Measurements from ENCODE around the gene PLA2G7. TPM values are rescaled to one million over a fixed set of nuclear protein-coding genes. Genes with fewer than 3 reads are reported as not detected.
A peak's percentile ranks its signal among the peaks of the same experiment; 100 is the strongest.
"Not testable (repeated sequence)": the region's sequence is repeated elsewhere in the genome, so short reads cannot be mapped to it uniquely, and the experiment has no call there.

The PLA2G7 gene
- total RNA-seq, 1 experiment from 2014 or later = not detected

DNA sequence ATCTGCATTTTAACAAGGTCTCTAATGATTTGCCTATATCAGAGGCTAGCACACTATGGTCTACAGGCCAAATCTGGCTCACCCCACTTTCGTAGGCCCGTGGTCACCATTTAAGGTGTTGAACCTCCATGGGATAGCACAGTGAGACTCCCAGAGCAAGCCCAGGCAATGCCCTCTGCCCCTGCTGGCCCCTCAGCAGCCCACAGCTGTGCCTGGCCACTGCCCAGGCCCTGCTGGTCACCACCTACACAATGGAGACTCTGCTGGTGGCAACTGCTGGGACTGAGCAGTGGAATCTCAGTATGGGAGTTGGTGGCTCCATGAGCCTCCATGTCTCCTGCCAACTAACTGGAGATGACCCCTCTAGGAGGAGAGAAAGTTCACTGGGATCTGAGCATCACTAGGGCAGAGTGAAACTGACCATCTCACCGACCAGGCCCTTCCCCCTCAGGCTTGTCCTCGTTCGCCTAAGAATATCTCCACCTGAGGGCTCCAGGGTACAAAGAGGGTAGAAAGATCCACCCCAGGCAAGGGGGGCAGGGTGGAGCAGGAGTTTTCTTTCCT is 13.8 kb upstream of the PLA2G7 start:
- DNase-seq (ENCODE audit: low spot score) = no peak

DNA sequence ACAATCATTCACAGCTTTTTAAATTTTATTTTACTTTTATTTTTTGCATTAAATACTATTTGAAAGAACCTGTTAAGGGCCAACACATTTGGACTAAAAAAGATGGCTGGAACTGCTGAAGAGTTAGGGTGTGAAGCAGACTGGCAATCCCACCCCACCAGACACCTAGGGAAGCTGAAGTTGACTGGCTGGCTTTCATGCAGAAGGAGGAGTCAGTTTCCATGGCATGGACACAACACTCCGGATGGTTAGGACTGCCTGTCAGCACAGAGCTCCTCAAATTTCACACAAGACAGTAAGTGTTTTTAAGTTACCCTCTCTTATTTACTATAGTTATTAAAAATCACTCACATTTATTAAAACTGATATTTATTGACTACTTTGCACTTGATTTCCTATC is 11.5 kb upstream of the PLA2G7 start, which contains the start of gene ANKRD66:
TSS of gene ANKRD66 (plus strand) at position 238 of the 400 bp plus-strand sequence. CDS start 5,016 bp downstream, outside the sequence.
- no peak for DNase-seq (ENCODE audit: low spot score)

DNA sequence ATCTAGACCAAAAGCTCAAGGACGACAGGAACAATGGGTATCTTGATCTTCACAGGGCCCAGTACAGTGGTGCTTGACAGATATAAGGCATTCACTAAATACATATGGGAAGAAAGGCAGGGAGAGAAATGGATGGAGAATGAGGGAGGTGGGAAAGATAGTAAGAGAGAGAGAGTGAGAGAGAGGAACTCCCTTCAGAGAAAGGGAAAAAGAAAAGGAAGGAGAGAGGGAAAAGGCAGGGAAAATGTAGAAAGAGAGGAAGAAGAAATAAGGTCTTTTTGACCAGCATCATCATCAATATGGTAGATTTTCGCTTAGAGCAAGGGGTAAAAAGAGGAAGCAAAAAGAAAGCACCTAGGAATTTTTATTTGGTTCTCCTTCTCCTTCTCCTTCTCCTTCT is 10.8 kb upstream of the PLA2G7 start:
- no peak for DNase-seq (ENCODE audit: low spot score)

DNA sequence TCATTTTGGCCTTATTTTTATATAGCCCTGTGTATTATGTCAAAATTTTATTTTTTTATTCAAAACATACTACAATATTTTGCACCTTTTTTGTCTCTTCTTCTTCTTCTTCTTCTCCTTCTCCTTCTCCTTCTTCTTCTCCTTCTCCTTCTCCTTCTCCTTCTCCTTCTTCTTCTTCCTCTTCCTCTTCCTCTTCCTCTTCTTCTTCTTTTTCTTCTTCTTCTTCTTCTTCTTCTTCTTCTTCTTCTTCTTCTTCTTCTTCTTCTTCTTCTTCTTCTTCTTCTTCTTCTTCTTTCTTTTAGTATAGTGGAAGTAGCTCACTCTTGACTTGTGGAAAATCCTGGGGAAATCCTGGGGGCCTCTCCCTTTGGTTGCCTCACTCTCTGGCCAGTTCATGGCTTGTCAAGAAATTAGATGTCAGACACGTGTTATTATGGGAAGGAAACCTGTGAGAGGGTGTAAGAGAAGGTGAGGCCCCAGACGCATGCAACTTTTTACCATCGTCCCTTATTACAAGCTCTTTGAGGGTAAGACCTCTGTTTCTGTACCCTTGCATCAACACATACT is 9.1 kb upstream of the PLA2G7 start:
- DNase-seq (ENCODE audit: low spot score) = not testable (repeated sequence)

DNA sequence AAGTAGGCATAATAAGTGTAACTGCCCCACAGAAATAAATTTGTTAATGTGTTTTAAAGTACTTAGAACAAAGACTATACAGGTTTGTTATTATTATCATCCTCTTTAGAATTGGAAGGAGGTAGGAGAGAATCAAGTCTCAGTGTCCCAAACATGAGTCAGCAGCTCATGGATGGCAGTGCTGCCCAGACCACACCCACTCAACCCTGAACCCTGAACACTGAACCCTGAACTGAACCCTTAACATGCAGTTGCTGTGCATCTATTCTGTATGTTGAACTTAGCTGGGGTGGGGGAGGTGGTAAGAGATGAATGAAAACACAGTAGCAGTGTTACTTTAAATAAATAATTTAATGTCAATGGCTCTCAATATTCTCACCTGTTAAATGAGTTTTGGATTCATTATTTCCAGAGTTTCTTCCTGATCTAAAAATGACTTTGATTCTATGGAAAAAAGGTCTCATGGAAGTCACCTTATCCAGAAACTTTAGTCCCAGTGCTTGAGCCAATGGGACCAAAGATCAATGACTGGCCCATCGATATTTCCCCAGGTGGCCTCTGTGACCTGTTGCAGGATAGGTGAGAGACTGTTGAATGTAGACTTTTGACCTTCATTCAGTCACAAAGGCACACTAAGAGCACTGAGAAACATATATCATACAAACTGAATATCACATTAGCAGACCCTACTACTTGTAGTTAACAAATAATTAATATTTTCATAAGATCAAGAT is 8.4 kb upstream of the PLA2G7 start:
- DNase-seq (ENCODE audit: low spot score) = no peak

DNA sequence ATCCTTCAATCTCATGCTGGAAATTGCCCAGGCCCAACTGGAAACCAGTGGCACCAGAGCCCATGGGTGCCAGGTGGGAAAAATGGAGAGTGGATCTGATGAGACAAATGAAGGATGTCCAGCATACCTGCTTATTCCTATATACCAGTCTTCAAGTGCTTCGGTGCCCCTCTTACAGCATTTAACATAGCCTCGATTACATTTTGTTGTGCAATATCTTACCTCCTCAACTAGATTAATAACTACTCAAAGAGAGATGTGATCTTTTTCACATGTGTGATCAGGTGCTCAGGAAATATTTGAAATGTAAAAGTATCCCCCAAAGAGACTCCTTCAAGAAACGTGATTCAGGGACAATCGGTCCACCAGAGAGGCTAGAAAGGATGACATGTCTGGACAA is 6.7 kb upstream of the PLA2G7 start:
- no peak for DNase-seq (ENCODE audit: low spot score)

DNA sequence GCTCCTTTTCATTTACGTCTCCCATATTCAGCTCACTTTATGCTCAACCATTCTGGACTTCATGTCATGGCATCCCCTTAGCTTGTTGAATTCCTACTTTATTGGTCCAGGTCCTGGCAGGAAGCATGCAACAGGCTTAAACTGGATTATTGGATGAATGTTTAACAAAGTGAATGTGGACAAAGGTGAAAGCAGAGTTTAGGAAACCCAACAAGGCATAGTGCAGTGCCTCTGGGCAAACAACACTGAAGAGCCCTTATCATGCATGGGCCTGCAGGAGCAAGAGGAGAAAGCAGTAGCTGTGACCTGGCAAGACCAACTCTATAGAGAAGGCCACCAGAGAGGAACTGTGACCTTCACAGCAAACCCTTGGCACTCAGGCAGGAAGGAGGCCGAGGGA is 6.3 kb upstream of the PLA2G7 start:
- no peak for DNase-seq (ENCODE audit: low spot score)

DNA sequence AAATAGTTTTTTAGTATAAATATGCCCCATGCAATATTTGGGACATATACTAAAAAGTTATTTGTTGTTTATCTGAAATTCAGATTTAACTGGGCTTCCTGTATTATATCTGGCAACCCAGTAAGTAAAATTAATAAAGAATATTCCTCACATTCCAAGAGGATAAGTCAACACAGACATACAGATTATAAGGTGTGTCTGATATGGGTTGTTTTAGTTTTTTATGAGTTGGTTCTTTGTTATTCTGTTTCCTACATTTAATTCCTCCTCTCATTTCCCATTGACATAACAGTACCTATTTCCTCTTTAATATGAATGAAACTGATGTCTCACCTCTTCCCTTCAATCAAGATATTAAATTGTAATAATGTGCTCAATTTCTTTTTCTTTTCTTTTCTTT is 1.7 kb upstream of the PLA2G7 start:
- DNase-seq (ENCODE audit: low spot score) = no peak

DNA sequence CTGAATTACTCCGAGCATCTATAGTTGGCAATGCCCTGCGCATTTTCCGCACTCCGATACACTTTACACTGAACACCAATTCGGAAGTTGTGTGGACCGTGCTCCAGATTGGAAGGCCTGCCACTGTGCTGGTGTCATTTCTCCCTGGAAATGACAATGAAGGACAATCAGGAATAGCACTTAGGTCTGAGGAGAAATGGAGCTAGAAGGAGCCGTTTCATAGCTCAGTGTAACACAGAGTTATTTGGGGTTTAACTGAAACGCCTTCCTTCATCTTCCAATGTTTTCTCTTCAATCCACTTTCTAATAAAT is 501 bp upstream of the PLA2G7 start:
- DNase-seq (ENCODE audit: low spot score) = no peak

DNA sequence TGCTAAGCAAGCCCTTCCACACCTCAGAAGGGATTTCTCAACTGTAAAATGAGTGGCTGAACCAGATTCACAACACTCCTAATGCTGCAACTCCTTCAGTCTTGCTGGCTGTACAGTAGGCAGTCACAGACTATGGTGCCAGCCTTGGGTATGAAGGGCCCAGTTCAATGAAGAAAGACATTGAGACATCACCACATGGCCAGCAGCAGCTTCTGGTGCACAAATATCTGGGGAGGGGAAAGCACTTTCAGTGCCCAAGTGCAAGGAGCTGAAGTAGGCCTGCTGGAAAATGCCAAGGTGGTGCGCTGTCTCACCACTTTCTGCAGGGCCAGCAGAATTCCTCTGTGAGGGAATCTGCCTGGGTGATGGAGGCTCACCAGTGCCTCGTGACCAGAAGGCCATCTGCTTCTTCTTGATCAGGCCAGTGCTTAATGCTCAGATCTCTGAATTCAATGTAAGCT is 1.8 kb downstream of the PLA2G7 start:
- no peak for DNase-seq (ENCODE audit: low spot score)

DNA sequence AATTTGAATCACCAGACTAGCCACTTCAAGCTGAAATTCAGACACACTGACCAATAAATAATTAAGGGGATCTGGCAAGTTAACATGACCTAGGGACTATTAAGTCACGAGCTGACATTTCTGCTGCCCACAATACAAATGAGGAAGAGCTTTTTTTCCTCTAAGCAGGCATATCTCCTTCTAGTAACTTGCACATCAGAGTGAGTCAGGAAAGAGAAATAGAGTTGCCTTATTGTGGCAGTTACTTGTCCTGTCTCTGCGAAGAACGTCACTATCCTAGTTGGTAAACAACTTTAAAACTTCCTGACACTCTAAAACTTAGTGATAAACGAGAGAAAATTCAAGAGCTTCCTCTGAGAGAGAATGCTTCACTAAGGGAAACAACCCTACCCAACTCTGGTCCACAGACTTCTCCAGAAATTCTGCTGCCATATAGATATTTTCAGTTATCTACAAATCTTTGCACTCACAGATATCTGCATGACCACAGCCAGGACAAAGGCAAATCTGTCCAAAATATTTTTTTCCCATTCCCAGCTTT is 4.2 kb downstream of the PLA2G7 start:
- DNase-seq (ENCODE audit: low spot score) = no peak

DNA sequence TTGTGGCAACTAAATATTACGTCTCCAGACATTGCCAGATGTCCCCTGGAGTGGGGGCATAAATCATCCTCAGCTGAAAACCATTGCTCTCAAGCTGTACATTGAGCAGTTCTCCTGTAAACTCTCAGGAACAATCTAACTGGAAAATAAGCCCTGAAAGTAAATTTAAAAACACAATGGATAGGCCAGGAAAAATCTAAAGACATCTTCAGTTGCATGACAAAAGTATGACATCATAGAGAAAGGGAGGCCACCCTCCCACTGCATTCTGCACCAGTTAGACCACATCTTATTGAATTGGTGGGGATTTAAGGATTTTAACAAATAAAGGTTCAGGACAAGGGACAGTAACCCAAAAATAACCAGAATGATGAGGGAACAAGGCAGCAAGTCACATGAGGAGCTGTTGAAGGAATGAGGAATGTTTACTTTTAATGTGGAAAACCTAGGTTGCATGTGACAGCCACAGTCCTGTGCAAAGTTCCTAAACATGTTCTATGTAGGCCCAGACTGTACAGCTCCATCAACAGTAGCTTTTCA is 5.3 kb downstream of the PLA2G7 start:
- no peak for DNase-seq (ENCODE audit: low spot score)

DNA sequence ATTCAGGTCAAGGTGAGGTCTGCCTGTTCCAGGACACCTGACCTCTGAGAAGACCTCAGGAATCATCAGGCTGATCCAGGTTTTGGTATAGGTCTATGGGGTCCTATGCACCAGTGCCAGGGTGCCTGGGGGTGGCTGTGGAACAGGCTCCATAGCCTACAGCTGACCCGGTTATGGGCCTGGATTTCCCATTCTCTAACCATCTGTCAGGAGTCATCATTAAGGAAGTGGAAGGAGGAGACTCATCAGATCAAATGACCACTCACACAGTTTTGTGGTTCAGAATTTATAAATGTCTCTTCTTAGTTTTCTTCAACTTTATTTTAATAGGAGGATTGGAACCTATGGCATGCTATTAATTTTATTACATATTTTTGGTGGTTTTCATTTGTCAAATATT is 14.8 kb downstream of the PLA2G7 start:
- DNase-seq (ENCODE audit: low spot score) = no peak

DNA sequence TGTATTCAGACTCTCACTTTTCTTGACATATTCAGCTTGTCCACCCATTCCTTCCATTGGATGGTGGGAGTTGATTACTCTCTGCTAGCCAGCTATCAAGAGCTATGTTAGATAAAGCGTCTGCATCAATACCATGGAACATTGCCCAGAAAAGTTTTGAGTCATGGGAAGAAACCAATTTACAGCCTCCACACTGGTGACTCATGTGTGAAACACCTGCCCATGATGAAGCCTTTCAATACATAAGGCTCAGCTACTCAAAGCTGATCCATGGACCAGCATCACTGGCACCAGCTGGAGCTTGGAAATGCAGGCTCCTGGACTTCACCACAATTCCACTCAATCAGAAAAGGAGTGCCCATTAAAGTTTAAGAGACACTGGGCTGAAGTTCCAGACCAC is 16.1 kb downstream of the PLA2G7 start:
- DNase-seq (ENCODE audit: low spot score) = peak; percentile 14

DNA sequence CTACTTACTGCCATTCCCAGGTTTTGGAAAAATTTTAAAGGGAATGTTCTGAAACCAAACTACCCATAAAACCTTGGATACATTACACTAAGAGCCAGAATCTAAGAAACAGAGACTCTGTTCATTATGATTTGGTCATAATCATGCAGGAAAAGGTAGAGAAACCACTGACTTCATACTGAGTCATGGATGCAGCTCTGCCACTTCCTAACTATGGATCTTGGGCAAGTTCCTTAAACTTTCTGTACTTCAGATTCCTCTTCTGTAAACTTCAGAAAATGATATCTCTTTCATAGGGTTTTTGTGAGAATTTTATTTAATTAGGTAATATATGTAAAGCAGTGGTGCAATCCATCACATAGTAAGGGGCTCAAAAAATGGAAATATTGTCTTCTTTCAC is 20.0 kb downstream of the PLA2G7 start:
- DNase-seq (ENCODE audit: low spot score) = no peak

DNA sequence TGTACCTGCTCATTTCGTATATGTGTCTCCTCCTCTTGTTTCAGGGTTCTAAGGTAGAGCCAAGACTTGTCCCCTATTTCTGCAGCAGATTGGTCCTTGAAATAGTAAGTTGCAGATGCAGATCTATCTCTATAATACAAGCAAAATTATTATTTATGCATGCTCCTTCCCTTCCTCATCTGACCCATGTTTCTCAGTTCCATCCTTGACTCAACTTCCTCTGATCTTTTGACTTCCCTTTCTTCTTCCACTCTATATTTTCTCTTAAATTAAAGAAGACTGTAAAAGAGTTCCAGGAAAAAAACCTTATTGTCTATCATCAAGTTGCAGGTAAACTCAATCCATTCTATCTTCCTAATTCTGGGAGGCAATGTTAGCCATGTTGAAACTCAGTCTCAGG is 23.7 kb downstream of the PLA2G7 start:
- DNase-seq (ENCODE audit: low spot score) = no peak

DNA sequence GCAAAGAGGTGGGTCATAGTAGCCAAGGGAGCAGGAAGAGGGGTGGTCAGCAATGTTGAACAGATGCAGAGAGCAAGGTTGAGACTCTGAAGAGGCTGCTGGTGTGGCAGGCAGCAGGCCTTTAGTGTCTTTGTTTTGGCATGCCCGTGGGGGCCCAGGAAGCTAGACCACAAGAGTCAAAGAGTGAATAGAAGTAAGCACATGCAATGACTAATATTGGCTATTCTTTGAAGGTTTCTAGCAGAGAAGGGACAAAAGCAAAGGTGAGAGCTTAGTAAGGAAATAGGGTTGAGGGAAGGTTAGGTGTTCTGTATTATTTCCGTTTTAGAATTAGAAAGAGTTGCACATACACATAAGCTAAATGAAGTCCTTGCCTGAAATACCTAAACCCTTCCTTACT is 28.7 kb downstream of the PLA2G7 start:
- DNase-seq (ENCODE audit: low spot score) = no peak

DNA sequence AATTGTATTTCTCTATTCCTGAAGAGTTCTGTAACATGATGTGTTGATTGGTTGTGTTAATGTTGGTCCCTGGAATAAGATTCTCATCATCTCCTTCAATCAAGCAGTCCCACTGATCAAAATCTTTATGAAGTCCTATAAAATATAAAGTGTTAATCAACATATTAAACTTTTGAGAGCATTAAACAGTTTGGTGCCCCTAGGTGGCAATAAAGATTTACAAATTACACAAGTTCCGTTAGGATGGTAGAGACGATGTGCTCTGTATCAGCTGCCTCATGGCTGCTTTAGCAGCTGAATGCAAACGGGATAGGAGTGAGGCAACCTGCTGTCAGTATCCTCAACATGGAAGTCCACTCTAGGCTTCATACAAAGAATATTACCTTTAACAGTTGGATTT is 30.6 kb downstream of the PLA2G7 start:
- DNase-seq (ENCODE audit: low spot score) = no peak

DNA sequence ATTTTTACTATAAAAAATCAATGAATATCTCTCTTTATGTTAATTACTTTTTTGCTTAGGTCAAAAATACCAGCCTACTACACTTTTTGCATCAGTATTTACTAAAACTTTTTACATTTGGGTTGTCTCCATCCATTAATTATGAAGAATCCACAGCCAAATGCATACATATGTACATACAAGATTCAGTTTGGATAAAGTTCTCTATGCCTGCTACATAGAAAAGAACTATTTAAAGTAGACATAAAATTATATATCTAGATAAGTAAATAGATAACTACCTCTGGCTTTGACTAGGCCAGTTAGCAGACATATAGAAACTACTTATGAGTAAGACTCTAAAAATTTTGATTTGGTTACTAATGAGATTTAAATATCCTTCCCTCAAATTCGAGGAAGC is 35.2 kb downstream of the PLA2G7 start:
- DNase-seq (ENCODE audit: low spot score) = no peak

DNA sequence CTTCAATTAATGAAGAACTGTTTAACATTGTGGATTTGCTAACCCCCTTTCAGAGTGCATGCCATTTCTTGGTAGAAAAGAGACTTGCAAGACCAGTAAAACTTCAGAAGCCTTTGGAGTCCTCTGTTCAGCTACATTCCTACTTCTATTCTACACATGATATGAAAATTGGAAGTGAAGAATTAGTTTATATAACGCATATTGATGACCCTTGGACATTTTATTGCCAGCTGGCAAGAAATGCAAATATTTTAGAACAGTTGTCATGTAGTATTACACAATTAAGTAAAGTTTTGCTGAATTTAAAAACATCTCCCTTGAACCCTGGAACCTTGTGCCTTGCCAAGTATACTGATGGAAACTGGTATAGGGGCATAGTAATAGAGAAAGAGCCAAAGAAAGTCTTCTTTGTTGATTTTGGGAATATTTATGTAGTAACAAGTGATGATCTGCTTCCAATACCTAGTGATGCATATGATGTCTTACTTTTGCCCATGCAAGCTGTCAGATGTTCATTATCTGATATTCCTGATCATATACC is 44.2 kb downstream of the PLA2G7 start:
- no peak for DNase-seq (ENCODE audit: low spot score)

DNA sequence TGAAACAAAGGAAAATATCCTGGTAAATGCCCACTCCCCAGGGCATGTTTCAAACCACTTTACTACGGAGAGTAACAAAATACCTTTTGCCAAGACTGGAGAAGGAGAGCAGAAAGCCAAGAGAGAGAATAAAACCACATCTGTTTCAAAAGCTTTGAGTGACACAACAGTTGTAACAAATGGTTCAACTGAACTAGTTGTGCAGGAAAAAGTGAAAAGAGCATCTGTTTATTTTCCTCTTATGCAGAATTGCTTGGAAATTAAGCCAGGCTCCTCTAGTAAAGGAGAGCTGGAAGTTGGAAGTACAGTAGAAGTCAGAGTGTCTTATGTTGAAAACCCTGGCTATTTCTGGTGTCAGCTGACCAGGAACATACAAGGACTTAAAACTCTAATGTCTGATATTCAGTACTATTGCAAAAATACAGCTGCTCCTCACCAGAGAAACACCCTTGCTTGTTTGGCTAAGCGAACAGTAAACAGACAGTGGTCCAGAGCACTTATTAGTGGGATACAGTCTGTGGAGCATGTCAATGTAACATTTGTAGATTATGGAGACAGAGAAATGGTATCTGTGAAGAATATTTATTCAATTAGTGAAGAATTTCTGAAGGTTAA is 44.9 kb downstream of the PLA2G7 start:
- DNase-seq (ENCODE audit: low spot score) = no peak

DNA sequence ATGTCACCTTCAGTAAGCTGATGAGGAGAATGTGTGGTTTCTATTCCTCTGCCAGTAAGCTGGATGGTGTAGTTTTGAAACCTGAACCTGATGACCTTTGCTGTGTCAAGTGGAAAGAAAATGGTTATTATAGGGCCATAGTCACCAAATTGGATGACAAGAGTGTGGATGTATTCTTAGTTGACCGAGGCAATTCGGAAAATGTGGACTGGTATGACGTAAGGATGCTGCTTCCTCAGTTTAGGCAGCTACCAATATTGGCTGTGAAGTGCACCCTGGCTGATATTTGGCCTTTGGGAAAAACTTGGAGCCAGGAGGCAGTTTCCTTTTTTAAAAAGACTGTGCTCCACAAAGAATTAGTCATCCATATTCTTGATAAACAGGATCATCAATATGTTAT is 45.5 kb downstream of the PLA2G7 start:
- no peak for DNase-seq (ENCODE audit: low spot score)

Measured in A172 (cell line).